GM19468 (cell line): ENCODE results near the gene NPHS1.
"Not testable (repeated sequence)": the region's sequence is repeated elsewhere in the genome, so short reads cannot be mapped to it uniquely, and the experiment has no call there.

Experiments
- ATAC-seq: cut with Tn5 transposase; IDR thresholded peaks from one replicate; pipeline ENCODE4 v1.9.1; 2021; ENCODE audit warnings: mild to moderate bottlenecking, moderate library complexity, moderate number of reproducible peaks; ENCODE audit not compliant: unreplicated experiment; ENCODE audit errors: extremely low read depth

Gene NPHS1

DNA sequence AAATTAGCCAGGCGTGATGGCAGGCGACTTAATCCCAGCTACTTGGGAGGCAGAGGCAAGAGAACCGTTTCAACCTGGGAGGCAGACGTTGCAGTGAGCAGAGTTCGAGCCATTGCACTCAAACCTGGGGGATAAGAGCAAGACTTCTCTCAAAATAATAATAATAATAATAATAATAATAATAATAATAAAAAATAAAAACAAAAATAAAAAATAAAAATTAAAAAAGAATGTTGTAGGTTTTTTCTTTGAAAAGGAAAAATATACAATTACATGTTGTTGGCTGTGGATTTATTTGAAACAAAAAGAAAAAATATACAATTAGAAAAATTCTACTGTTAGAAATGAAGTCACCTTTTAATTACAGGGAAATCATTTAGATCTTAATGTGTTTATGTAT lies 28.2 kb downstream of the NPHS1 start:
- no peak for ATAC-seq

GRCh38 chr19:35822579-35822978 lies 29.7 kb downstream of the NPHS1 start:
- ATAC-seq, result no peak

GRCh38 chr19:35818445-35818844 lies 33.9 kb downstream of the NPHS1 start:
- ATAC-seq, result no peak

DNA sequence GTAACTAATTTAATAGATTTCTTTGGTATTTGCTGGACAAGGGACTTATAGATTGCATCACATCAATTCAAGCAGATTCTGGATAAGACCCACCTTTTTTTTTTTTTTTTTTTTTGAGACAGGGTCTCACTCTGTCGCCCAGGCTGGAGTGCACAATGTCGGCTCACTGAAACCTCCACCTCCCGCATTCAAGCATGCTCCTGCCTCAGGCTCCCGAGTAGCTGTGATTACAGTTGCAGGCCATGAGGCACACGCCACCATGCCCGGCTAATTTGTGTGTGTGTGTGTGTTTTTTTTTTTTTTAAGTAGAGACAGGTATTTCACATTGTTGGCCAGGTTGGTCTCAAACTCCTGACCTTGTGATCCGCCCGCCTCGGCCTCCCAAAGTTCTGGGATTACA lies 35.5 kb downstream of the NPHS1 start:
- ATAC-seq, result no peak

GRCh38 chr19:35816262-35816661 lies 36.0 kb downstream of the NPHS1 start:
- no peak for ATAC-seq

DNA sequence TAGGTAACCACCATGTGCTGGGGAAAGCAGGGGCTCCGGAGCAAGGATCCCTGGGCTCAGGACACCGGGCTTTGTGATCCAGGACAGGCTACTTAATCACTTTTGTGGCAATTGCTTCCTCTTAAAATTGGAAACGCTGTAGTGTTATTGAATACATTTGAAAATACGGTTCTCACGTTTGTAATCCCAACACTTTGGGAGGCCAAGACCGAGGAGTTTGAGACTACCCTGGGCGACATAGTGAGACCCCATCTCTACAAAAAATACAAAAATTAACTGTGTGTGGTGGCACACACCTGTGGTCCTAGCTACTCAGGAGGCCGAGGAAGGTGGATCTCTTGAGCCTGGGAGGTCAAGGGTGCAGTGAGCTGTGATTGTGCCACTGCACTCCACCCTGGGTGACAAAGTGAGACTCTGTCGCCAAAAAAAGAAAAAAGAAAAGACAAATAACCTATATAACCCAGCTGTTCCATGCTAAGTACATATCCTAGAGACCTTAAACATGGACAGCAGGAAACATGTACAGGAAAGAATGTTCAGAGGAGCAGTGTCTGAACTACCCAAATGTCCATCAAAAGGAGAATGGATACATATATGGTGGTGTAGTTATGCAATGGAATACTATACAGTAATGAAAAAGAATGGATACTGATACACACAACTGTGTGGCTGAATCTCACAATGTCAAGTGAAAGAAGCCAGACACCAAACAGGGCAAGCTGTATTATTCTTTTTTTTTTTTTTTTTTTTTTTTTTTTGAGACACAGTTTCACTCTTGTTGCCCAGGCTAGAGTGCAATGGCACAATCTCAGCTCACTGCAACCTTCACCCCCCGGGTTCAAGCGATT lies 39.0 kb downstream of the NPHS1 start:
- no peak for ATAC-seq

DNA sequence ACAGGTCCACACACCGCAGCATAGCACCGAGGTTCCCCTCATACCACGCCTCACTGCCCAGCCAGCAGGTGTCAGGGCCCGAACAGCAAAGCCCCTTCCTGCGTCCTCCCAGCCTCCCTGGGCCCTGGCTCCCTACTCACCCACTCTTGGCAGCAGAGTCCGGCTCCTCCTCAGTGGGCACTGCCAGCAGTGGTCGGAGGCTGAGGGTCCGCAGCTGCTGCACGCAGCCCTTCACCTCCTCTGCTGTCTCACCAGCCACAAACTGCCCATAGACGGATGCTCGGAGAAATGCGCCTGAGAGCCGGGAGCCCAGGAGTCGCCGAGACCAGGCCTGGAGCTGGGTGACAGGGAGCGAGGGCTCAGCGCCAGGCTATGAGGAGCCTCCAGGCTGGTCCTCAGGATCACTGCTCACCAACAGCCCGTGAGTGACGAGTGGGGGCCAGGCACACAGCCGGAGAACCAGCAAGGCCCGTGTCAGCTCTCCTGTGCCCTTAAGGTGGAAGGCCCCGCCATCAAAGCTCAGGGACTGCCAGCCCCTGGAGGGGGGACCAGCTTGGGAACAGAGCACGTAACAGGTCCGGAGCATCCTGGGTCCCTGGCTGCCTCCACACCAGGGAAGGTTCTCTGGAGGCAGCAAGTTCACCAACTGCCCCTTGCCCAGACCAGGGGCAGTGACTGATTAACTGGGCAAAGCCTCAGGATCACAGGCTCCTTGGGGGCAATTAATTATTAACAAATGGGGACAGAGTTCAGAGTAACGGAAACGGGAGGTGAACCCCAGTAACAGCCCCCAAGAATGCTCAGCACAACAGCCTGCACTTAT lies 39.9 kb downstream of the NPHS1 start, which contains the start of gene PRODH2:
Gene PRODH2 (minus strand): TSS at position 626 of the 823 bp plus-strand sequence. CDS start 40 bp downstream, at position 586.
- no peak for ATAC-seq

- ATAC-seq, result no peak
These were observed 40.7 kb downstream of the NPHS1 start for GRCh38 chr19:35811317-35812219.

- ATAC-seq, result no peak
These were observed 44.7 kb downstream of the NPHS1 start for GRCh38 chr19:35807633-35808032.

- ATAC-seq, result no peak
These were observed 45.7 kb downstream of the NPHS1 start for GRCh38 chr19:35806597-35806996.

DNA sequence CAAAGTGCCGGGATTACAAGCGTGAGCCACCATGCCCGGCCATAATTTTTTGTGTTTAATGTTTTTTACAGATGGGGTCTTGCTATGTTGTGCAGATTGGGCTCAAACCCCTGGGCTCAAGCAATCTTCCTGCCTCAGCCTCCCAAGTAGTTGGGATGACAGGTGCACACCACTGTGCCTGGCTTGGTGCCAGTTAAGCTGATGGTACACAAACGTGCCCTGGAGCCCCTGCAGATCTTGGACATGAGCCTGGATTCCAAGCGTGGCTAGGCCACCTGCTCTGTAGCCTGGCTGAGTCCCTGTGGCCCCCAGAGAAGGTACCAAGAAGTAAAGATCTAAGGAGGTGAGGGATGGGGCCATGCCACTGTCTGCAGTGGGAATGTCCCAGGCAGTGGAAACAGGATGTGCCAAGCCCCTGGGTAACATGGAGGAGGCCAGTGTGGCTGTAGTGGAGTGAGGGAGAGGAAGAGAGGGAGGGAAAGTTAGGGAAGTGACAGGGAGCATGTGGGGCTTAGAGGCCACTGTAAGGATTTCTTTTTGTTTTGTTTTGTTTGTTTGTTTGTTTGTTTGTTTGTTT lies 46.7 kb downstream of the NPHS1 start:
- ATAC-seq, result no peak

DNA sequence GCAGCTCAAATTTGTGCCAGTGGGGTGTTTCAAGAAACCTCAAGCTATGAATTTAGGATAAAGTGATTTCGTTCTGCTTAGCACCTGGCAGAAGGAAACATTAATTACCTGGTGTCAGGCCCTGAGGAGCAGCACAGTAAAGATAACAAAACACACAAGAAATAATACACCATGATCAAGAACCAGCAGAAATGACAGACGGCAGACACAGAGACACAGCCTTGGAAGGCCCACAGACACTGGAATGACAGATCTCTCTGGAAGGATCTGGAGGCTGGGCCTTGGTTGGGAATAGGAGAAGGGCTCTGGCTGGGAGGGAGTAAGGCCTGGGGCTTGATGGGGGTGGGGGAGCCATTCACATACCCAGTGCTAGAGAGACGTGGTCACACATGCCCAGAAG lies 50.5 kb downstream of the NPHS1 start:
- no peak for ATAC-seq

DNA sequence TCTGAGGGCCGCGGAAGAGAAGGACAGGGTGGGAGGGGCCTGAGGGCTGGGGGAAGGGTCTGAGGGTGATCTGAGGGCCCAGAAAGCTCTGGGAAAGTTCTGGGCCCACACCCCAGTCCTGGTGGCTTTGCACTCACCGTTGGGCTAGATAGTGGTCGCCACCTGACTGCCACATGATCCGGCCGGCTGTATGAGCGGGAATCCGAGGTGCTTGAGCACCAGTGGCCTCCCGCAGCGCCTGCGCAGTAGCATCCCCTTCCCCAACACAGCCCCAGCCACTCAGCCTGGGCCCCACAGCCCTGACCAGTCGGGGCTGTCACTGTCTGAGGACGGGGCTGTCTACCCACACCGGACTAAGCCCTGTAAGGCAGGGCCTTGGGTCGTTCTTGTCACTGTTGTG lies 54.6 kb downstream of the NPHS1 start:
- ATAC-seq, result no peak

DNA sequence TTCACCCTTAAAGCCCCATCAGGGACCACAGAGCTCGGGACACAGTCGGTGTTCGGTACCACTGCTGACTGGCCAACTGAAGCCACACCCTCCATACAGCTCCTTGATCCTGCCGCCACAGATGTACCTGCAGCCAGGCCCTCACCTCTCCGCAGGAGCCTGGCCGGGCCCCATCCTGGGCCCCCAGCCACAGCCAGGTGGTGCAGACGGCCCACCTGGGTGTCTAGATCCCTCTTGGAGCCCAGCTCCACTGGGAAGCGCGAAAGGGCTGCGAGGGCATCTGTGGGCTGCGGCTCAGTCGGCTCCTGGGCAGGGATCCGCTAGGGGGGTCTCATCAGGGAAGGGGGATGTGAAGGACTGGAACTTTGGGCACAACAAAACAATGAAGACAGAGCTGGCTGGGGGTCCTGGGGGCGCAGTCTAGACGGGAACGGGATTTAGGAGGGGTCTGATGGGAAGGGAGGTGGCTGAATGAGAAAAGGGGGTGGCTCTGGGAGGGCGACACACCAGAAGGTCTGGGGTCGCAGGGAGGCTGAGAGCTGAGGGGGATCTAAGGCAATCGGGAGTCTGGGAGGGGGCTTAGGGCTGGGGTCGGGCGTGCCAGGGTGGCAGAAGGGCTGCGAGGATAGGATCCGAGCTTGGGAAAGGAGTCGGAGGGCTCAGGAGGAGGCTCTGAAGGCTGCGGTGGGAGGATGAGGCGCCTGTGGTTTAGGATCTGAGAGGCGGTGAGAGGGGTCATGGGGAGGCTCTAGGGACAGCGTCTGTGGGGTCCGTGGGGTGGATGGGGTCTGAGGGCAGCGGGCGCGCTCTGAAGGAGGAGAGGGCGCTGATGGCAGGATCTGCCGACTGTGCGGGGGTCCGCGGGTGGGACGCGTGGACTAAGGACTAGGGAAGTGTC lies 55.4 kb downstream of the NPHS1 start:
- no peak for ATAC-seq

GRCh38 chr19:35795564-35795963 lies 56.7 kb downstream of the NPHS1 start:
- ATAC-seq, result not testable (repeated sequence)

- no peak for ATAC-seq
These were observed 58.7 kb downstream of the NPHS1 start for GRCh38 chr19:35793381-35794165.

- ATAC-seq, result no peak
These were observed 59.4 kb downstream of the NPHS1 start for GRCh38 chr19:35792888-35793287.

DNA sequence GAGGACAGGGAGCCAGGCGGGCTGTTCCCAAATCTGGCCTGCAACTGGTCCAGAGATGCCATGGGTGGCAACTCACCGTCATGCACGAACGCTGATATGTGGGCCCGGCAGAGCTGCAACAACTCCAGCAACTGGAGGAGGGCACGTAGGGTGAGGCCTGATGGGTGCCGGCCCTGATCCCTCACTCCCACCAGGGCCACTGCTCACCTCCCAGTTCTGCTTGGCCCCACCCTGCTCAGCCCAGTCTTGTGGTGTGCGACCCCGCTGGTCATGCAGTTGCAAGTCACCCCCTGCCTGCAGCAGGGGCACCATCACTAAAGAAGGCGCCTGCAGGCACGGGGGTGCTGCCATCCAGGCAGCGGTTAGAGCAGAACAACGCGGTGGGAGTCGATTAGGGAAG lies 60.0 kb downstream of the NPHS1 start:
- no peak for ATAC-seq
